ENCODE results near the gene FOXP1.

Gene FOXP1

DNA sequence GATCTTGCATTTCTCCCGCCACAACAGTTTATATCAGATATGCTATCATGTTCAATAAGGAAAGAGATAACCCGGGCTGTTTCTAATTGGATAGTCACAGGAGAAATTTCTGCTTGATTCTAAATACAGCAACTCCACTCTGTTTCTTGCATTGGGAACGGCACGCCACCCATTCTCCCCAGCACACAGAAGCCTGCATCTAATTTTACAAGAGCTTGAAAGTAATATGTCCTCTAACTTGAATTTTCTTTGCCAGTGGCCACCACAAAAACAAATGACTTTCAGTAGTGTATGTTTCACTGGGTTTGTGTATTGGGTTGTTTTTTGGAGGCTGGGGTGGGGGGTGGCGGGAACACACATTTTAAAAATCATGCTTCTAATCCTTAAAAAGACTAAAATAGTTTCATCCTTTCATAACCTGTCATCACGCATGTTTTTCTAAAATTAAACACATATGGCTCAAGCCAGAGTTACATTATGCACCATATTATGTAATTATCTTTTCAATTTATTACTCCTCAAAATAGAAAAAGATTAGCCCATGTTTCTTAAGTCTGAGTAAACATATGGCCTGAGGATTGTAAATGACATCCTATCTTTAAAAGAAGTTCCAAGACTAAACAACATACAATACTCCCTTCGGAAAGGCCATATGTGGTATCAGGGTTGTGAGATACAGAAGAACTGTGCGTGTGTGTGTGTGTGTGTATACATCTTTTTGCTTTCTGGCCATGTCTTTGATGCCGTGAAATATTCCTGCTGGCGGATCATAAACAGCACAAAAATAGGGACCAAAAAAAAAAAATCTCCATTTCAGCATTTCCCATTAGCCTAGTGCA lies 176.3 kb downstream of the FOXP1 start:
- Histone ChIP-seq H3K4me1 (ENCODE audit: control insufficient read depth, low read length) (peaks cover 81% of the 10 kb centered on the region), H3K36me3 (ENCODE audit: control insufficient read depth, low read length) (no peaks in the 10 kb centered on the region), H3K27me3 (ENCODE audit: control insufficient read depth, low read length) (no peaks in the 10 kb centered on the region), H3K9me2 (replicated peaks; ENCODE audit: control insufficient read depth, low read length) (no peaks in the 10 kb centered on the region), H3F3A (ENCODE audit: control insufficient read depth, insufficient read depth) (peaks cover 6% of the 10 kb centered on the region; the same call in 1 of the 2 replicates), H3K4me2 (ENCODE audit: low read length) (peak overlapping the region; percentile 78), H3K27ac (ENCODE audit: low read depth, low read length) (peak overlapping the region; percentile 49), H3K79me2 (ENCODE audit: control insufficient read depth, low read length) (peaks cover 88% of the 10 kb centered on the region), H4K20me1 (ENCODE audit: control insufficient read depth, insufficient read depth, low read depth, low read length) (peaks cover 6% of the 10 kb centered on the region; the same call in 1 of the 2 replicates), H3K9me3 (ENCODE audit: control insufficient read depth, insufficient read depth, low read length) (no peaks in the 10 kb centered on the region), H3K4me3 (ENCODE audit: low read length) (peak overlapping the region; percentile 66)
- no peak for TF ChIP-seq EZH2phosphoT487 (IDR thresholded peaks at IDR 0.05; ENCODE audit: borderline replicate concordance, low read length)
- TF ChIP-seq, protein P1, sequence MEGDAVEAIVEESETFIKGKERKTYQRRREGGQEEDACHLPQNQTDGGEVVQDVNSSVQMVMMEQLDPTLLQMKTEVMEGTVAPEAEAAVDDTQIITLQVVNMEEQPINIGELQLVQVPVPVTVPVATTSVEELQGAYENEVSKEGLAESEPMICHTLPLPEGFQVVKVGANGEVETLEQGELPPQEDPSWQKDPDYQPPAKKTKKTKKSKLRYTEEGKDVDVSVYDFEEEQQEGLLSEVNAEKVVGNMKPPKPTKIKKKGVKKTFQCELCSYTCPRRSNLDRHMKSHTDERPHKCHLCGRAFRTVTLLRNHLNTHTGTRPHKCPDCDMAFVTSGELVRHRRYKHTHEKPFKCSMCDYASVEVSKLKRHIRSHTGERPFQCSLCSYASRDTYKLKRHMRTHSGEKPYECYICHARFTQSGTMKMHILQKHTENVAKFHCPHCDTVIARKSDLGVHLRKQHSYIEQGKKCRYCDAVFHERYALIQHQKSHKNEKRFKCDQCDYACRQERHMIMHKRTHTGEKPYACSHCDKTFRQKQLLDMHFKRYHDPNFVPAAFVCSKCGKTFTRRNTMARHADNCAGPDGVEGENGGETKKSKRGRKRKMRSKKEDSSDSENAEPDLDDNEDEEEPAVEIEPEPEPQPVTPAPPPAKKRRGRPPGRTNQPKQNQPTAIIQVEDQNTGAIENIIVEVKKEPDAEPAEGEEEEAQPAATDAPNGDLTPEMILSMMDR (IDR thresholded peaks at IDR 0.05; ENCODE audit: low read depth, low read length, poor library complexity, severe bottlenecking) = no peak

DNA sequence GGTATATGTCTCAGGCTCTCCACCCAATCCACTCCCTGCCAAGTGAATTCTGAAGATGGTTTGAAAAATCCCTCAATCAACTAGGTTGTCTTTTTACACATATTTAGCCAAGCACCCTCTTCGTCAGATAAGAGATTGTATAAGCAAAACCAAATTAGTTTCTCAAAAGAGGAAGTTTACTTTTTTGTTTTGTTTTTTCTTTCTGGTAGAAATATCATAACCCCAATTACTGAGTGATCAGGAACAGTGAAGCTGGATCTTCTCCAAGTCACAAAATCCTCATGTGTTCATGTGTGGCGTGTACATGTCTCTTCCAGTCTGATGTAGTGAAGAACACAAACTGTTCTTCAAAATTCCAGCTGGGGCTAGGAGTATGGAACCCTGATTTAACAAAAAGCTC lies 180.6 kb downstream of the FOXP1 start:
- peak overlapping the region; percentile 39 for H3K4me3 ChIP-seq (ENCODE audit: low read length)
- no peaks in the 10 kb centered on the region for H3K9me3 ChIP-seq (ENCODE audit: control insufficient read depth, insufficient read depth, low read length)
- no peaks in the 10 kb centered on the region for H3K27me3 ChIP-seq (ENCODE audit: control insufficient read depth, low read length)
- H3K36me3 ChIP-seq (ENCODE audit: control insufficient read depth, low read length) = no peaks in the 10 kb centered on the region
- H3K4me2 ChIP-seq (ENCODE audit: low read length) = peak overlapping the region; percentile 64
- TF ChIP-seq, protein P1 (IDR thresholded peaks at IDR 0.05; ENCODE audit: low read depth, low read length, poor library complexity, severe bottlenecking) = no peak
- TF ChIP-seq EZH2phosphoT487 (IDR thresholded peaks at IDR 0.05; ENCODE audit: borderline replicate concordance, low read length) = no peak
- H3K9me2 ChIP-seq (replicated peaks; ENCODE audit: control insufficient read depth, low read length) = no peaks in the 10 kb centered on the region
- H3K4me1 ChIP-seq (ENCODE audit: control insufficient read depth, low read length) = peaks cover 84% of the 10 kb centered on the region
- peak overlapping the region; percentile 45 for H3K27ac ChIP-seq (ENCODE audit: low read depth, low read length)
- peaks cover 3% of the 10 kb centered on the region; the same call in 1 of the 2 replicates for H3F3A ChIP-seq (ENCODE audit: control insufficient read depth, insufficient read depth)
- peaks cover 92% of the 10 kb centered on the region for H3K79me2 ChIP-seq (ENCODE audit: control insufficient read depth, low read length)
- no peaks in the 10 kb centered on the region for H4K20me1 ChIP-seq (ENCODE audit: control insufficient read depth, insufficient read depth, low read depth, low read length)

DNA sequence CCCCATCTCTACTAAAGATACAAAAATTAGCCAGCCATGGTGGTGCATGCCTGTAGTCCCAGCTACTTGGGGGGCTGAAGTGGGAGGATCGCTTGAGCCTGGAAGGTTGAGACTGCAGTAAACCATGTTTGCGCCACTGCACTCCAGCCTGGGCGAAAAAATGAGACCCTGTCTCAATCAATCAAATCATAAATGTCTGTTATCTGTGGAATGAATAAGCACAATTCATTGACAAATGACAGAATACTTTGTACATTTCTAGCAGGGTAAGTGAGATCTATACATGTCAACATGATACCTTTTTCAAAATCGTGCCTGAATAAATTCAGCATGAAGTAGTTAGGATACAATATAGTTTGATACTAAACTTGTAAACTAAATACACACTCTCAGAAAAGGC lies 181.2 kb downstream of the FOXP1 start:
- H3K27me3 ChIP-seq (ENCODE audit: control insufficient read depth, low read length) = no peaks in the 10 kb centered on the region
- TF ChIP-seq, protein P1 (IDR thresholded peaks at IDR 0.05; ENCODE audit: low read depth, low read length, poor library complexity, severe bottlenecking) = no peak
- no peak for TF ChIP-seq EZH2phosphoT487 (IDR thresholded peaks at IDR 0.05; ENCODE audit: borderline replicate concordance, low read length)

More for the DNA sequence above, 181.2 kb downstream of the FOXP1 start:
- Histone ChIP-seq H3F3A (ENCODE audit: control insufficient read depth, insufficient read depth) (peaks cover under 1% of the 10 kb centered on the region; the same call in 1 of the 2 replicates), H3K4me3 (ENCODE audit: low read length) (peak overlapping the region; percentile 39; the same call in 1 of the 2 replicates), H3K4me1 (ENCODE audit: control insufficient read depth, low read length) (peaks cover 84% of the 10 kb centered on the region), H3K27ac (ENCODE audit: low read depth, low read length) (peak overlapping the region; percentile 45), H3K9me3 (ENCODE audit: control insufficient read depth, insufficient read depth, low read length) (no peaks in the 10 kb centered on the region), H3K36me3 (ENCODE audit: control insufficient read depth, low read length) (no peaks in the 10 kb centered on the region), H3K4me2 (ENCODE audit: low read length) (peak overlapping the region; percentile 64), H3K9me2 (replicated peaks; ENCODE audit: control insufficient read depth, low read length) (no peaks in the 10 kb centered on the region), H3K79me2 (ENCODE audit: control insufficient read depth, low read length) (peaks cover 92% of the 10 kb centered on the region), H4K20me1 (ENCODE audit: control insufficient read depth, insufficient read depth, low read depth, low read length) (no peaks in the 10 kb centered on the region; the same call in 1 of the 2 replicates)
